WTC11 (cell line): ENCODE measurements around the gene SIGLEC7. TPM values are rescaled to one million over a fixed set of nuclear protein-coding genes. Genes with fewer than 3 reads are reported as not detected.

Source experiments
- ATAC-seq: fragments of 200-7000 bp; cut with Tn5 transposase; 2 replicates; pipeline ENCODE4 v1.10.0; 2021; ENCODE audit warnings: mild to moderate bottlenecking, moderate library complexity
- CTCF ChIA-PET: fragments of 300-600 bp; sonication (Branson Sonifier 250); formaldehyde crosslinking; loops from one replicate; lab custom pipeline; 2021; ENCODE audit warnings: antibody characterized with exemption; lab: Charles Lee
- POLR2A ChIA-PET: fragments of 350-600 bp; sonication (Branson Sonifier 250); formaldehyde crosslinking; loops from one replicate; lab custom pipeline; 2021; ENCODE audit warnings: antibody characterized with exemption; lab: Charles Lee
- DNase-seq: peaks from one replicate; pipeline ENCODE4 v3.0.0; 2021; ENCODE audit warnings: low spot score
- H3K27ac Mint-ChIP-seq: 2 replicates; pipeline ENCODE4 v1.8.0; 2021; ENCODE audit warnings: mixed read lengths
- H3K27me3 Mint-ChIP-seq: 2 replicates; pipeline ENCODE4 v1.8.0; 2021; ENCODE audit warnings: low read depth, mild to moderate bottlenecking, moderate library complexity, mixed read lengths
- H3K36me3 Mint-ChIP-seq: 2 replicates; pipeline ENCODE4 v1.8.0; 2021; ENCODE audit warnings: mixed read lengths
- H3K4me1 Mint-ChIP-seq: 2 replicates; pipeline ENCODE4 v1.8.0; 2022; ENCODE audit warnings: mixed read lengths
- H3K4me3 Mint-ChIP-seq: 2 replicates; pipeline ENCODE4 v1.8.0; 2021; ENCODE audit warnings: mild to moderate bottlenecking, moderate library complexity, mixed read lengths
- H3K9me3 Mint-ChIP-seq: 2 replicates; pipeline ENCODE4 v1.8.0; 2021; ENCODE audit warnings: mixed read lengths
- CREB1 ChIP-seq: sonication (generic); formaldehyde crosslinking; IDR thresholded peaks from 2 replicates; pipeline ENCODE4 v1.8.0; 2023; ENCODE audit warnings: mild to moderate bottlenecking, missing genetic modification reagents
- CREM ChIP-seq: sonication (generic); formaldehyde crosslinking; IDR thresholded peaks from 2 replicates; pipeline ENCODE4 v1.8.1; 2022; ENCODE audit warnings: mild to moderate bottlenecking, missing genetic modification reagents, moderate library complexity
- ETV6 ChIP-seq: sonication (generic); formaldehyde crosslinking; IDR thresholded peaks from 2 replicates; pipeline ENCODE4 v1.8.1; 2022; ENCODE audit warnings: mild to moderate bottlenecking, missing genetic modification reagents
- JAZF1 ChIP-seq: fragments of 250-450 bp; sonication (Bioruptor Pico); IDR thresholded peaks from 2 replicates; pipeline ENCODE4 v1.9.0; 2021; ENCODE audit warnings: moderate library complexity, mild to moderate bottlenecking, inconsistent platforms
- MXD4 ChIP-seq: fragments of 250-450 bp; sonication (Bioruptor Pico); IDR thresholded peaks from 2 replicates; pipeline ENCODE4 v1.8.0; 2021; ENCODE audit warnings: mild to moderate bottlenecking, moderate library complexity, borderline replicate concordance
- NFYB ChIP-seq: sonication (generic); formaldehyde crosslinking; conservative IDR thresholded peaks from 2 replicates; pipeline ENCODE4 v1.8.0; 2022; ENCODE audit warnings: low read depth, missing genetic modification reagents
- NR1H2 ChIP-seq: sonication (generic); formaldehyde crosslinking; IDR thresholded peaks from 2 replicates; pipeline ENCODE4 v1.9.0; 2021; ENCODE audit warnings: mild to moderate bottlenecking, moderate library complexity, missing genetic modification reagents
- SMAD4 ChIP-seq: sonication (generic); formaldehyde crosslinking; IDR thresholded peaks from 2 replicates; pipeline ENCODE4 v1.8.0; 2022; ENCODE audit warnings: mild to moderate bottlenecking, missing genetic modification reagents
- SP1 ChIP-seq: sonication (generic); formaldehyde crosslinking; conservative IDR thresholded peaks from 2 replicates; pipeline ENCODE4 v1.8.1; 2022; ENCODE audit warnings: missing genetic modification reagents
- TCF7 ChIP-seq: sonication (generic); formaldehyde crosslinking; IDR thresholded peaks from 2 replicates; pipeline ENCODE4 v1.8.0; 2022; ENCODE audit warnings: mild to moderate bottlenecking, low read depth, missing genetic modification reagents, moderate library complexity
- TEAD4 ChIP-seq: sonication (generic); formaldehyde crosslinking; IDR thresholded peaks from 2 replicates; pipeline ENCODE4 v1.8.0; 2022; ENCODE audit warnings: mild to moderate bottlenecking, missing genetic modification reagents
- ZNF232 ChIP-seq: sonication (generic); formaldehyde crosslinking; IDR thresholded peaks from 2 replicates; pipeline ENCODE4 v1.8.0; 2022; ENCODE audit warnings: mild to moderate bottlenecking, missing genetic modification reagents
- ZNF263 ChIP-seq: sonication (generic); formaldehyde crosslinking; IDR thresholded peaks from 2 replicates; pipeline ENCODE4 v1.8.1; 2022; ENCODE audit warnings: low read depth, mild to moderate bottlenecking, moderate library complexity, missing genetic modification reagents
- ZNF416 ChIP-seq: fragments of 250-450 bp; sonication (Bioruptor Pico); IDR thresholded peaks from 2 replicates; pipeline ENCODE4 v1.9.0; 2021; ENCODE audit warnings: mild to moderate bottlenecking, inconsistent platforms
- ZNF671 ChIP-seq: fragments of 250-450 bp; sonication (Bioruptor Pico); IDR thresholded peaks from 2 replicates; pipeline ENCODE4 v1.8.0; 2021; ENCODE audit warnings: mild to moderate bottlenecking
- total RNA-seq: library from RNA; stranded (reverse); gene quantifications from 3 replicates; pipeline ENCODE4 v1.2.3, GENCODE V29; 2021
- TF ChIP-seq, protein P1 (sequence below): fragments of 250-450 bp; sonication (Bioruptor Pico); IDR thresholded peaks from 2 replicates; pipeline ENCODE4 v1.8.0; 2021; ENCODE audit warnings: mild to moderate bottlenecking
- TF ChIP-seq, protein P2 (sequence below): sonication (generic); formaldehyde crosslinking; IDR thresholded peaks from 2 replicates; pipeline ENCODE4 v1.8.0; 2023; ENCODE audit warnings: missing genetic modification reagents
- TF ChIP-seq, protein P3 (sequence below): sonication (generic); formaldehyde crosslinking; IDR thresholded peaks from 2 replicates; pipeline ENCODE4 v1.8.0; 2022; ENCODE audit warnings: mild to moderate bottlenecking, missing genetic modification reagents
- TF ChIP-seq, protein P4 (sequence below): sonication (generic); formaldehyde crosslinking; IDR thresholded peaks from 2 replicates; pipeline ENCODE4 v1.8.0; 2023; ENCODE audit warnings: mild to moderate bottlenecking, missing genetic modification reagents
- TF ChIP-seq, protein P5 (sequence below): sonication (generic); formaldehyde crosslinking; conservative IDR thresholded peaks from 2 replicates; pipeline ENCODE4 v1.8.1; 2022; ENCODE audit warnings: mild to moderate bottlenecking, missing genetic modification reagents
- TF ChIP-seq, protein P6 (sequence below): fragments of 250-450 bp; sonication (Bioruptor Pico); IDR thresholded peaks from 2 replicates; pipeline ENCODE4 v1.9.0; 2021; ENCODE audit warnings: moderate library complexity, mild to moderate bottlenecking, inconsistent platforms, borderline replicate concordance

Gene SIGLEC7
- total RNA-seq, 1 experiment from 2014 or later, result not detected

DNA sequence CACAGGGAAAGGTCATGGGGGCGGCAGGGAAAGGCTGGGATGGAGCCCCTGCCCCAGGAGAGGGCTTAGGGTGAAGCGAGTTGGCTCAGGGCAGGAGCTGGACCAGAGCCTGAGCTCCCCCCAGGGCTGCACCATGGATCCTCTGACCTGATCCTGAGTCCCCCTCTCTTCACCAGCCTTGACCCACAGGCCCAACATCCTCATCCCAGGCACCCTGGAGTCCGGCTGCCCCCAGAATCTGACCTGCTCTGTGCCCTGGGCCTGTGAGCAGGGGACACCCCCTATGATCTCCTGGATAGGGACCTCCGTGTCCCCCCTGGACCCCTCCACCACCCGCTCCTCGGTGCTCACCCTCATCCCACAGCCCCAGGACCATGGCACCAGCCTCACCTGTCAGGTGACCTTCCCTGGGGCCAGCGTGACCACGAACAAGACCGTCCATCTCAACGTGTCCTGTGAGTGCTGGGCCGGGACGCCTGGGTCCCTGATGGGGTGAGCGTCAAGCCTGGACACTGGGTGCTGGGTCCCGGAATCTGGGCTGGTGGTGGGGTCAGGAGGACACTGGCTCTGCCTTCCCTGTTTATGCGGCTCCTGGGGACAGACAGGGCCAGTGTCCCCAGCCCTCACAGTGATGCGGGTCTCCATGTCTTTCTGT is 16.6 kb upstream of the SIGLEC7 start:
- TF ChIP-seq NR1H2 (no peak), ETV6 (CRISPR knock-in tag) (no peak), ZNF232 (CRISPR knock-in tag) (no peak), SMAD4 (no peak)
- TF ChIP-seq, protein P1, sequence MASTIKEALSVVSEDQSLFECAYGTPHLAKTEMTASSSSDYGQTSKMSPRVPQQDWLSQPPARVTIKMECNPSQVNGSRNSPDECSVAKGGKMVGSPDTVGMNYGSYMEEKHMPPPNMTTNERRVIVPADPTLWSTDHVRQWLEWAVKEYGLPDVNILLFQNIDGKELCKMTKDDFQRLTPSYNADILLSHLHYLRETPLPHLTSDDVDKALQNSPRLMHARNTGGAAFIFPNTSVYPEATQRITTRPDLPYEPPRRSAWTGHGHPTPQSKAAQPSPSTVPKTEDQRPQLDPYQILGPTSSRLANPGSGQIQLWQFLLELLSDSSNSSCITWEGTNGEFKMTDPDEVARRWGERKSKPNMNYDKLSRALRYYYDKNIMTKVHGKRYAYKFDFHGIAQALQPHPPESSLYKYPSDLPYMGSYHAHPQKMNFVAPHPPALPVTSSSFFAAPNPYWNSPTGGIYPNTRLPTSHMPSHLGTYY (CRISPR knock-in tag), result no peak
- TF ChIP-seq, protein P2, sequence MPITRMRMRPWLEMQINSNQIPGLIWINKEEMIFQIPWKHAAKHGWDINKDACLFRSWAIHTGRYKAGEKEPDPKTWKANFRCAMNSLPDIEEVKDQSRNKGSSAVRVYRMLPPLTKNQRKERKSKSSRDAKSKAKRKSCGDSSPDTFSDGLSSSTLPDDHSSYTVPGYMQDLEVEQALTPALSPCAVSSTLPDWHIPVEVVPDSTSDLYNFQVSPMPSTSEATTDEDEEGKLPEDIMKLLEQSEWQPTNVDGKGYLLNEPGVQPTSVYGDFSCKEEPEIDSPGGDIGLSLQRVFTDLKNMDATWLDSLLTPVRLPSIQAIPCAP, result no peak
- TF ChIP-seq, protein P3, sequence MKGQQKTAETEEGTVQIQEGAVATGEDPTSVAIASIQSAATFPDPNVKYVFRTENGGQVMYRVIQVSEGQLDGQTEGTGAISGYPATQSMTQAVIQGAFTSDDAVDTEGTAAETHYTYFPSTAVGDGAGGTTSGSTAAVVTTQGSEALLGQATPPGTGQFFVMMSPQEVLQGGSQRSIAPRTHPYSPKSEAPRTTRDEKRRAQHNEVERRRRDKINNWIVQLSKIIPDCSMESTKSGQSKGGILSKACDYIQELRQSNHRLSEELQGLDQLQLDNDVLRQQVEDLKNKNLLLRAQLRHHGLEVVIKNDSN (CRISPR knock-in tag), result no peak
- ChIA-PET POLR2A (no interaction called here), CTCF (no interaction called here)
- H3K27ac Mint-ChIP-seq, result no peak overlapping the region
- DNase-seq (no peak), ATAC-seq (no peak)
- no peaks in the 10 kb centered on the region for H3K36me3 Mint-ChIP-seq
- peaks cover 6% of the 10 kb centered on the region; the same call in 1 of the 2 replicates for H3K27me3 Mint-ChIP-seq
- no peaks in the 10 kb centered on the region for H3K4me1 Mint-ChIP-seq
- H3K4me3 Mint-ChIP-seq, result no peak overlapping the region
- H3K9me3 Mint-ChIP-seq, result no peaks in the 10 kb centered on the region

DNA sequence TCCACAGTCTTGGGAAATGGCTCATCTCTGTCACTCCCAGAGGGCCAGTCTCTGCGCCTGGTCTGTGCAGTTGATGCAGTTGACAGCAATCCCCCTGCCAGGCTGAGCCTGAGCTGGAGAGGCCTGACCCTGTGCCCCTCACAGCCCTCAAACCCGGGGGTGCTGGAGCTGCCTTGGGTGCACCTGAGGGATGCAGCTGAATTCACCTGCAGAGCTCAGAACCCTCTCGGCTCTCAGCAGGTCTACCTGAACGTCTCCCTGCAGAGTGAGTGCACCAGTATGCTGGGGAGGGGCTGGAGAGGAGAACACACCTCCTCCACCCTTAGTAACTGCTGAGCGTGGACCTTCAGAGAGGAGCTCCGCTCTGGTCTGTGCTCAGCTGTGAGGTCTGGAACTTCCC is 15.1 kb upstream of the SIGLEC7 start:
- H3K4me1 Mint-ChIP-seq, result peaks cover 1% of the 10 kb centered on the region; the same call in 1 of the 2 replicates
- H3K27me3 Mint-ChIP-seq, result peaks cover 6% of the 10 kb centered on the region; the same call in 1 of the 2 replicates
- POLR2A ChIA-PET, result no interaction called here
- TF ChIP-seq ZNF416 (CRISPR knock-in tag), result no peak
- TF ChIP-seq ZNF671 (CRISPR knock-in tag), result no peak
- TF ChIP-seq SP1 (CRISPR knock-in tag), result no peak
- TF ChIP-seq, protein P4, sequence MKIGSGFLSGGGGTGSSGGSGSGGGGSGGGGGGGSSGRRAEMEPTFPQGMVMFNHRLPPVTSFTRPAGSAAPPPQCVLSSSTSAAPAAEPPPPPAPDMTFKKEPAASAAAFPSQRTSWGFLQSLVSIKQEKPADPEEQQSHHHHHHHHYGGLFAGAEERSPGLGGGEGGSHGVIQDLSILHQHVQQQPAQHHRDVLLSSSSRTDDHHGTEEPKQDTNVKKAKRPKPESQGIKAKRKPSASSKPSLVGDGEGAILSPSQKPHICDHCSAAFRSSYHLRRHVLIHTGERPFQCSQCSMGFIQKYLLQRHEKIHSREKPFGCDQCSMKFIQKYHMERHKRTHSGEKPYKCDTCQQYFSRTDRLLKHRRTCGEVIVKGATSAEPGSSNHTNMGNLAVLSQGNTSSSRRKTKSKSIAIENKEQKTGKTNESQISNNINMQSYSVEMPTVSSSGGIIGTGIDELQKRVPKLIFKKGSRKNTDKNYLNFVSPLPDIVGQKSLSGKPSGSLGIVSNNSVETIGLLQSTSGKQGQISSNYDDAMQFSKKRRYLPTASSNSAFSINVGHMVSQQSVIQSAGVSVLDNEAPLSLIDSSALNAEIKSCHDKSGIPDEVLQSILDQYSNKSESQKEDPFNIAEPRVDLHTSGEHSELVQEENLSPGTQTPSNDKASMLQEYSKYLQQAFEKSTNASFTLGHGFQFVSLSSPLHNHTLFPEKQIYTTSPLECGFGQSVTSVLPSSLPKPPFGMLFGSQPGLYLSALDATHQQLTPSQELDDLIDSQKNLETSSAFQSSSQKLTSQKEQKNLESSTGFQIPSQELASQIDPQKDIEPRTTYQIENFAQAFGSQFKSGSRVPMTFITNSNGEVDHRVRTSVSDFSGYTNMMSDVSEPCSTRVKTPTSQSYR (CRISPR knock-in tag), result no peak
- no peak for TF ChIP-seq ZNF232 (CRISPR knock-in tag)
- no peak for TF ChIP-seq MXD4 (CRISPR knock-in tag)
- TF ChIP-seq, protein P5, sequence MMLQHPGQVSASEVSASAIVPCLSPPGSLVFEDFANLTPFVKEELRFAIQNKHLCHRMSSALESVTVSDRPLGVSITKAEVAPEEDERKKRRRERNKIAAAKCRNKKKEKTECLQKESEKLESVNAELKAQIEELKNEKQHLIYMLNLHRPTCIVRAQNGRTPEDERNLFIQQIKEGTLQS (CRISPR knock-in tag), result no peak
- no peak for TF ChIP-seq TCF7
- TF ChIP-seq JAZF1 (CRISPR knock-in tag), result no peak
- TF ChIP-seq CREB1, result no peak
- TF ChIP-seq NFYB (CRISPR knock-in tag), result no peak
- TF ChIP-seq SMAD4, result no peak
- TF ChIP-seq CREM (CRISPR knock-in tag), result no peak
- TF ChIP-seq, protein P6, sequence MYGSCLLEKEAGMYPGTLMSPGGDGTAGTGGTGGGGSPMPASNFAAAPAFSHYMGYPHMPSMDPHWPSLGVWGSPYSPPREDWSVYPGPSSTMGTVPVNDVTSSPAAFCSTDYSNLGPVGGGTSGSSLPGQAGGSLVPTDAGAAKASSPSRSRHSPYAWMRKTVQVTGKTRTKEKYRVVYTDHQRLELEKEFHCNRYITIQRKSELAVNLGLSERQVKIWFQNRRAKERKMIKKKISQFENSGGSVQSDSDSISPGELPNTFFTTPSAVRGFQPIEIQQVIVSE (CRISPR knock-in tag), result no peak
- no peak for TF ChIP-seq ZNF263 (CRISPR knock-in tag)
- TF ChIP-seq TEAD4, result no peak
- DNase-seq (no peak), ATAC-seq (no peak)
- no peaks in the 10 kb centered on the region for H3K9me3 Mint-ChIP-seq
- no peaks in the 10 kb centered on the region for H3K36me3 Mint-ChIP-seq
- no peak overlapping the region for H3K4me3 Mint-ChIP-seq
- H3K27ac Mint-ChIP-seq, result no peak overlapping the region
- CTCF ChIA-PET, result interaction anchor here (1.1 kb wide), 2 partner anchors 15 to 32 kb away, joined by 3 to 4 read pairs; no protein-coding TSS in a partner anchor
